Left lung (tissue), 10 donors: Measurements from ENCODE around the gene DNAJC5G. TPM values are rescaled to one million over a fixed set of nuclear protein-coding genes. Genes with fewer than 3 reads are reported as not detected.

Experiments
- ATAC-seq: fragments of 200-7000 bp; cut with Tn5 transposase; one replicate; pipeline ENCODE4 v1.9.1; 2020; ENCODE audit warnings: moderate library complexity
- DNase-seq, 4 donors: peaks; one replicate each; pipeline ENCODE4 v3.0.0-alpha.2; 2013 to 2020
- H3K27ac ChIP-seq, 2 donors: fragments of 200-600 bp; sonication (generic) in 1 of 2; one replicate each; pipeline versions ENCODE4 v1.5.0 to v1.8.0; 2020 to 2021
- H3K27me3 ChIP-seq, 2 donors: fragments of 200-600 bp; sonication (generic) in 1 of 2; one replicate each; pipeline versions ENCODE4 v1.5.0 to v1.8.0; 2020 to 2021
- H3K36me3 ChIP-seq, 2 donors: fragments of 200-600 bp; sonication (generic) in 1 of 2; one replicate each; pipeline versions ENCODE4 v1.5.0 to v1.8.0; 2020 to 2021
- H3K4me1 ChIP-seq, 2 donors: fragments of 200-600 bp; one replicate each; pipeline ENCODE4 v1.8.0; 2021
- H3K4me3 ChIP-seq, 2 donors: fragments of 200-600 bp; sonication (generic) in 1 of 2; one replicate each; pipeline versions ENCODE4 v1.5.0 to v1.8.0; 2020 to 2021; ENCODE audit warnings: mild to moderate bottlenecking in 1 of 2
- H3K9me3 ChIP-seq, 2 donors: fragments of 200-600 bp; sonication (generic) in 1 of 2; one replicate each; pipeline versions ENCODE4 v1.5.0 to v1.8.0; 2020 to 2021
- CTCF ChIP-seq, 2 donors: fragments of 200-600 bp; sonication (generic) in 1 of 2; IDR thresholded peaks; one replicate each; pipeline versions ENCODE4 v1.5.0 to v1.8.0; 2021; ENCODE audit warnings: antibody characterized with exemption in 2 of 2
- intact Hi-C, 2 donors: fragments of 100-400 bp; cut with DNase I; formaldehyde crosslinking; loops; one replicate each; pipeline versions ENCODE4 v1.11.2 to v1.14.2; 2022
- polyA plus RNA-seq, 6 donors: library from polyadenylated mRNA; unstranded; fragments of 120-200 nt; gene quantifications; one replicate each; pipeline ENCODE4 v1.2.1, GENCODE V29; 2013; ENCODE audit not compliant: insufficient read length in 6 of 6
- total RNA-seq, 2 donors: library from RNA; stranded (reverse); fragmentation: NEBNext Ultra II Directional; extraction: Animal tissue kit (Norgen Biotek cat#: 25700); gene quantifications; one replicate each; pipeline ENCODE4 v1.2.1, GENCODE V29; 2021
- donor health status: DM: no; HTN: yes; CAD: no.
- donor health status: DM: no; HTN: no; CAD: no.

The DNAJC5G gene
- total and polyA plus RNA-seq, 8 donors: 0.19 to 0.41 (median 0.30) TPM; not detected in 2

GRCh38 chr2:27304488-27305240, 29.4 kb downstream of the DNAJC5G start:
- peaks cover 32 to 48% of the 10 kb centered on the region in 2 donors for H3K27me3 ChIP-seq
- H3K9me3 ChIP-seq: no peaks in the 10 kb centered on the region
- H3K4me1 ChIP-seq: peaks cover 0 to 32% of the 10 kb centered on the region in 2 donors
- peaks cover 0 to 16% of the 10 kb centered on the region in 2 donors for H3K36me3 ChIP-seq
- H3K27ac ChIP-seq: no peak overlapping the region
- H3K4me3 ChIP-seq: no peak overlapping the region
- intact Hi-C loops: no loop called here
- ATAC-seq (no peak), DNase-seq (no peak)
- no peak for TF ChIP-seq CTCF (IDR thresholded peaks at IDR 0.05)

- no peak for TF ChIP-seq CTCF (IDR thresholded peaks at IDR 0.05)
- no peak overlapping the region for H3K4me3 ChIP-seq
- DNase-seq (no peak), ATAC-seq (no peak)
- intact Hi-C loops: no loop called here
- no peaks in the 10 kb centered on the region for H3K9me3 ChIP-seq
- H3K27ac ChIP-seq: no peak overlapping the region
- H3K36me3 ChIP-seq: peaks cover 0 to 24% of the 10 kb centered on the region in 2 donors
- peaks cover 32 to 48% of the 10 kb centered on the region in 2 donors for H3K27me3 ChIP-seq
- H3K4me1 ChIP-seq: peaks cover 0 to 32% of the 10 kb centered on the region in 2 donors
Measured at GRCh38 chr2:27305516-27305915, 30.3 kb downstream of the DNAJC5G start.

GRCh38 chr2:27306136-27306535, 30.9 kb downstream of the DNAJC5G start:
- no peak for TF ChIP-seq CTCF (IDR thresholded peaks at IDR 0.05)
- ATAC-seq: no peak
- Histone ChIP-seq H3K36me3 (peaks cover 0 to 28% of the 10 kb centered on the region in 2 donors), H3K9me3 (no peaks in the 10 kb centered on the region), H3K4me3 (no peak overlapping the region), H3K4me1 (peaks cover 0 to 32% of the 10 kb centered on the region in 2 donors), H3K27ac (no peak overlapping the region), H3K27me3 (peaks cover 32 to 48% of the 10 kb centered on the region in 2 donors)
- no peak for DNase-seq
- intact Hi-C loops: no loop called here

GRCh38 chr2:27306573-27307286, 31.5 kb downstream of the DNAJC5G start:
- no peak for DNase-seq
- H3K27me3 ChIP-seq: peaks cover 32 to 48% of the 10 kb centered on the region in 2 donors
- H3K27ac ChIP-seq: no peak overlapping the region
- TF ChIP-seq CTCF (IDR thresholded peaks at IDR 0.05): no peak
- intact Hi-C loops: no loop called here
- H3K4me1 ChIP-seq: peaks cover 0 to 32% of the 10 kb centered on the region in 2 donors
- peaks cover 0 to 34% of the 10 kb centered on the region in 2 donors for H3K36me3 ChIP-seq
- no peak for ATAC-seq
- H3K9me3 ChIP-seq: no peaks in the 10 kb centered on the region
- no peak overlapping the region for H3K4me3 ChIP-seq

- Histone ChIP-seq H3K27ac (no peak overlapping the region), H3K27me3 (peaks cover 32 to 48% of the 10 kb centered on the region in 2 donors), H3K36me3 (peaks cover 0 to 39% of the 10 kb centered on the region in 2 donors), H3K9me3 (no peaks in the 10 kb centered on the region), H3K4me3 (no peak overlapping the region), H3K4me1 (peaks cover 0 to 32% of the 10 kb centered on the region in 2 donors)
- DNase-seq (no peak), ATAC-seq (no peak)
- intact Hi-C loops: no loop called here
- TF ChIP-seq CTCF (IDR thresholded peaks at IDR 0.05): no peak
Measured at GRCh38 chr2:27307287-27307544, 32.0 kb downstream of the DNAJC5G start.
